ENCODE data around the gene NACC2.

DNA sequence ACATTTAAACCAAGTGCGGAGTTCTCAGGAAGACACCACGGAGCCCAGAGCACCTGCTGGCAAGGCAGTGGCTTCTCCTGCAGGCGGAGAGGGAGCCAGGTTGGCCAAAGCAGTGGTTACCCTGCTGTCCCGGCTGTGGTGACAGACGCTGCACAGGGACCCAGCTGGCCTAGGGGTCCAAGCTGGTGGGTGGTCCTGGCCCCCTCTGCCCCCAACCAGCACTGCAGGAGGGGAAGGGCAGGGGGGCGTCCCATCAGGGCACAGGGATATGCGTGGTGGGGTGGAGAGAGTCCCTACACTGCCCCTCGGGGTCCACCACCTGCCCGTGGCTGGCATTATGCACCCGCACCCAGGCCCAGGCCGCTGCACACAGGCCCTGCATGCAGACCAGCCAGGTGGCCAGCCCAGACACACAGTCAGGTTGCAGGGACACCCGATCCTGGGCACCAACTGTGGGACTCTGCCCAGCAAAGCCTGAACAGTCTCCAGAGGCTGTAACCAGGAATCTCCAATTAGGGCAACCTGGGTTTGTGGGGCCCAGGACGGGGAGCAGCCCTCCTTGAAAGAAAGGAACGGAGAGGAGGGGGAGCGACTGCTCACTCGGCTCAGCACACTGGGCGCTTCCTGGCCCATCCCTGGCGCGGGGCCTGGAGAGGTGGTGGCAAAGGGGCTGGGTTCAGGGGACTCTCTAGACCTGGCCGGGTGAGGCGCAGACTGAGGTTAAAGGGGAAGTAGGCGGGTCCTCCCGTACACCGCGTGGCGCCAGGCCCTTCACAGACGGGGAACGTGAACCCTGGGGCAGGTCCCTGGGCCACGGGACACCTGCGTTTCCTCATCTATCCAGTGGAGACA, 46.3 kb downstream of the NACC2 start:
- TF ChIP-seq, protein P1, sequence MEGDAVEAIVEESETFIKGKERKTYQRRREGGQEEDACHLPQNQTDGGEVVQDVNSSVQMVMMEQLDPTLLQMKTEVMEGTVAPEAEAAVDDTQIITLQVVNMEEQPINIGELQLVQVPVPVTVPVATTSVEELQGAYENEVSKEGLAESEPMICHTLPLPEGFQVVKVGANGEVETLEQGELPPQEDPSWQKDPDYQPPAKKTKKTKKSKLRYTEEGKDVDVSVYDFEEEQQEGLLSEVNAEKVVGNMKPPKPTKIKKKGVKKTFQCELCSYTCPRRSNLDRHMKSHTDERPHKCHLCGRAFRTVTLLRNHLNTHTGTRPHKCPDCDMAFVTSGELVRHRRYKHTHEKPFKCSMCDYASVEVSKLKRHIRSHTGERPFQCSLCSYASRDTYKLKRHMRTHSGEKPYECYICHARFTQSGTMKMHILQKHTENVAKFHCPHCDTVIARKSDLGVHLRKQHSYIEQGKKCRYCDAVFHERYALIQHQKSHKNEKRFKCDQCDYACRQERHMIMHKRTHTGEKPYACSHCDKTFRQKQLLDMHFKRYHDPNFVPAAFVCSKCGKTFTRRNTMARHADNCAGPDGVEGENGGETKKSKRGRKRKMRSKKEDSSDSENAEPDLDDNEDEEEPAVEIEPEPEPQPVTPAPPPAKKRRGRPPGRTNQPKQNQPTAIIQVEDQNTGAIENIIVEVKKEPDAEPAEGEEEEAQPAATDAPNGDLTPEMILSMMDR (IDR thresholded peaks at IDR 0.05) = no peak
- TF ChIP-seq POLR2A (IDR thresholded peaks at IDR 0.05) = no peak
- no peak for TF ChIP-seq EP300 (IDR thresholded peaks at IDR 0.05; ENCODE audit: low read depth)
- no peak for TF ChIP-seq POLR2AphosphoS5 (IDR thresholded peaks at IDR 0.05)
